ENCODE data around the gene RNF150.
"Not testable (repeated sequence)": the region's sequence is repeated elsewhere in the genome, so short reads cannot be mapped to it uniquely, and the experiment has no call there.

The RNF150 gene

GRCh38 chr4:141133146-141133998 lies at the start of gene RNF150:
RNF150 (minus strand) TSS chr4:141133469.
- peak; percentile 75 for DNase-seq

DNA sequence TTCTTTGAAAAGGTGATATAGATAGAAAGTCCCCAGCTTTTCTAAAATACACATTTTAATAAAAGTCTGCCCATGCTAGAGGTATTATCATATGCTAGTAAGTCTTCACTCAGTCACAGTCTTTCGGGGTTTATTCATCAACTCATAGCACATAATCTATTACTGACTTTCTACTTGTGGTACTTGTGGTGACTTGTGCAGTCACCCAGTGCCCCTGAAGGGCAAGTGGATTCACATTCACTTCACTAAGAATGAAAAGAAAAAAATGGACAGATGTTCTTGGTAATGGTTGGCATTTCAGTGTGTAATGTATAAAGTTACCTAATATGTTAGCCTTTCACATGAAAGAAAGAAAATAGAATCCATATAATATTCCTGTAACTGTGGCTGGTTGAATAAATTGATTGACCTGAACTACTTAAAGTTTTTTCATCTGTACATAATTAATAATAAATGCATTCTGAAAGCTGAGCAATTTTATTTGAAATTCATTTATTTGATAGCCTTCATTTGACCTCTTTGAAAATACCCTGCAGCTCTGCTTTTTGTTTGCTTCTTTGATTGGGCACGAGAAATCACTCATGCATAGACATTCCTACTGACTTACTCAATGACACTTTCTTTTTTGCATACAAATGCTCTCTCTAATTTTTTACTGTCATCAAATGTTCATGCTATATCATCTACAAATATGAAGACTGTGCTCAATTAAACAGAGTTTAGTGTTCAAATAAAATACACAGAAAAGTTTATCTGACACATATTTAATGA lies 47.9 kb upstream of the RNF150 start:
- DNase-seq: no peak

GRCh38 chr4:141179474-141180373 lies 46.5 kb upstream of the RNF150 start:
- DNase-seq: no peak

- no peak for DNase-seq
Measured at GRCh38 chr4:141177171-141177570, 43.9 kb upstream of the RNF150 start.

DNA sequence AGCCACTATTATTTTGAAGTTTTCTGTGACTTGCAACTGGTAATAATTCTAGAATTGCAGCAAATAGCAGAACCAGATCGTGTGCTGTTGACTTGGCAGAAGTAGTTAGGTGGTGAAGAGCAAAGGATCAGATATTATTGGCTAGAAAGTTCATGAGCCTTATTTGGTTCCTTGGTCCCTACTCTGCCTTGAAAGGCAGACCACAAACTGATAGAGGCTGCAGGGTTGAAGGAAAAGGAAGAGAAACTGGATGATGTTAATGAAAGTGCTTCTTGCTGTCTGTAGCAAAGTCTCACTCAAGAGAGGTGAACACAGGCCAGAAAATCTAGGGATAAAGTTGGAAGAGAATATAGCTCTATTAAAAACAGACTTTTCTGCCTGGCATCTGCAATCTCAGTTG lies 41.2 kb upstream of the RNF150 start:
- no peak for DNase-seq

- DNase-seq: no peak
Measured at GRCh38 chr4:141170671-141171070, 37.4 kb upstream of the RNF150 start.

GRCh38 chr4:141169391-141169790 lies 36.1 kb upstream of the RNF150 start:
- DNase-seq: no peak

DNA sequence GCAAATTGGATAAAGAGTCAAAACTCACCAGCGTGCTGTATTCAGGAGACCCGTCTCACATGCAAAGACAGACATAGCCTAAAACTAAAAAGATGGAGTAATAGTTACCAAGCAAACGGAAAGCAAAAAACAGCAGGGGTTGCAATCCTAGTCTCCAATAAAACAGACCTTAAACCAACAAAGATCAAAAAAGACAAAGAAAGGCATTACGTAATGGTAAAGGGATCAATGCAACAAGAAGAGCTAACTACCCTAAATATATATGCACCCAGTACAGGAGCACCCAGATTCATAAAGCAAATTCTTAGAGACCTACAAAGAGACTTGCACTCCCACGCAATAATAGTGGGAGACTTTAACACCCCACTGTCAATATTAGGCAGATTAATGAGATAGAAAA lies 31.7 kb upstream of the RNF150 start:
- DNase-seq: not testable (repeated sequence)

GRCh38 chr4:141159027-141159426 lies 25.8 kb upstream of the RNF150 start:
- no peak for DNase-seq

GRCh38 chr4:141158219-141158618 lies 24.9 kb upstream of the RNF150 start:
- no peak for DNase-seq

DNA sequence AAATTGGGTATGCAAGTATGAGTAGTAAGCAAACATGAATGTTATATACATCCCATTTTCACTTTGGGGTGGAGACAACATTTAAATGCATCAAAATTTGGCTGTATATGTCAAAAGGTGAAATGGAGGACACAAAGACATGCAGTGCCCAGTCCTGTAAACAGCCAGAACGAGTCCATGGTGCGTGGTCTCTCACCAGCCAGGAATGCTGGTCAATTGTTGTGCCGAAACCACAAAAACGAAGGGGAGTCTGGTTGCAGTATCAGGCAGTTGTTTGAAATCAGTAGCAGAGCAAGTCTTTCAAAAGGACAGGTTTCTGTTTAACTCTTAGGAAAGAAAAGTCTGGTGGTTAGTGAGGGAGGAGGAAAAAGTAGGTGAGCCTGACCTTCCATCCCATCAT lies 22.3 kb upstream of the RNF150 start:
- DNase-seq: no peak

GRCh38 chr4:141154725-141155124 lies 21.5 kb upstream of the RNF150 start:
- no peak for DNase-seq

- DNase-seq: no peak
Measured at GRCh38 chr4:141153751-141154510, 20.7 kb upstream of the RNF150 start.

DNA sequence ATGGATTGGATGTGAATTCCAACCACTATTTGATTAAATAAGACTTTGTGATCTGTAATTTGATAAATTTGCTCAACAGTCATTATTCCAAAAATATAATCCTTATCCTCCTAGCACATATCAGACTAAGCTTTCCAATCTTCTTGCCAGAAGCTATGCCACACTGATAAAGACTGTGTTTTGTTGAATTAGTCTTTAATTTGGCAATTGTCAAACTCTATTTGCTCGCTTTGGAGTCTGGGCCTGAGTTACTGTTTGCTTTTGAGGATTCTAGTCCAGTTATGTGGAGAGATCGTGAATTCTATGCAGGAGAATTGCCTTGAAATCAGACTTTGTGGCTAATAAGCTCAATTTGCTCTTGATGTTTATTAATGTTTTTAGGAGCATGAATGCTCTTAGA lies 10.9 kb upstream of the RNF150 start:
- no peak for DNase-seq

DNA sequence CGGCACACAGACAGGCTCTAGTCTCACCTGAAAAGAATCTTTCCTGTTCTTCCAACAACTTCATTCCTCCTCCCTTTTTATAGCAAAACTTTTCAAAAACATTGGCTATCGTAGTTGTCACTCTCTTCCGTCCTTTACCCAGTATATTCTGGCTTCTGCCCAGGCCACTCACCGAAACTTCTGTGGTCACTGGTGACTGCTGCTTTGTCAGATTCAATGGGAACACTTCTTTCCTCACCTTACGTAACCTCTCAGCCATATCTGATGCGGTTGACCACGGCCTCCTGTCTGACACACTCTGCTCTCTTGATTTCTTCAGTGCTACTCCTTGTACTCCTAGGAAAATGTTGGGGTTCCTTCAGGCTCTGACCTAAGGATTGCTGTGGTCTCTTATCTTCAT lies 9.2 kb upstream of the RNF150 start:
- no peak for DNase-seq

- DNase-seq: no peak
Measured at GRCh38 chr4:141140391-141141200, 7.3 kb upstream of the RNF150 start.

DNA sequence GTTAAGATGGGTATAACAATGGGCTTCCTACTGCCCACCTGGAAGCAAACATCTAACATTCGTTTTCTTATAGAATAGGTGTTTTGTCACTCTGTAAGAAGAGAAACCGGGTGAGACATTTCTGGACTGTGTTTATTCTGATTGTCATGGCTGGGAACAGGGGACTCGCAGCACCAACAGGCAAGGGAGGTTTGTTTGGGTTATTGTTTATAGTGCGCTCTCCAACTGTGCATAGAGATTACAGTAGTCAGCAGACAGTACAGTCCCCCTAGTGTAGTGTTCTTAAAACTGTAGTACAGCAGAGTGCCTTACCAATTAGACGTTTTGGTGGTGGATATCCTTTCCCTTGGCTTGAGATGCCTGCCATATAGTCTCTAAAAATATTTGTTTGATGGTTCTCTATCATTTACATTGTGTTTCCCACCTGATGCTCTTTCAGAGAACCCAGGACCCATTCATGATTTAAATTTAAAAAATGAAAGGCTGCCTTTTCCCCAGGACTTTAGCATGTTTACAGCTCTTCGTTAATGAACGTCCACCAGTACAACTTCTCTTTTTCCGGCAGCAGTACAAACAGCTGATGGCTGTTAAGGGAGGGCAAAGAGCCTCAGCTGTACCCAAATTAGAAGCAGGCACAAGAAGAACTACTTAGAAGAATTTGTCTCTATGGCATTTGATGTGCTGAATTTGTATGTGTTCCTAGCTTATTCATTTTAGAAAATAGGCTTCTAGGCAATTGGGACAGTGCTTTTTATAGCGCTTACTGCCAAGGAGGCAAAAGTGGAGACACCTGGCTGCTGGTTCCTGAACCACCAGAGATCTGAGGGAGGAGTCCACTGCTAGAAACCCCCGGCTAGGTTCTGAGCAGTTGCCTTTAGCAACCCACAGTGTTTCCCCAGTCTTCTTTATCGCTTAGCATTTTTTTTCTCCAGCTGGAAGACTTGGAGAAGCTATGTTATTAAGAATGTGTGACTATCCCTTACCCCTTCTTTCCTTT lies 1.0 kb upstream of the RNF150 start:
- DNase-seq: no peak

GRCh38 chr4:141132709-141133145 lies 542 bp downstream of the RNF150 start:
- no peak for DNase-seq

DNA sequence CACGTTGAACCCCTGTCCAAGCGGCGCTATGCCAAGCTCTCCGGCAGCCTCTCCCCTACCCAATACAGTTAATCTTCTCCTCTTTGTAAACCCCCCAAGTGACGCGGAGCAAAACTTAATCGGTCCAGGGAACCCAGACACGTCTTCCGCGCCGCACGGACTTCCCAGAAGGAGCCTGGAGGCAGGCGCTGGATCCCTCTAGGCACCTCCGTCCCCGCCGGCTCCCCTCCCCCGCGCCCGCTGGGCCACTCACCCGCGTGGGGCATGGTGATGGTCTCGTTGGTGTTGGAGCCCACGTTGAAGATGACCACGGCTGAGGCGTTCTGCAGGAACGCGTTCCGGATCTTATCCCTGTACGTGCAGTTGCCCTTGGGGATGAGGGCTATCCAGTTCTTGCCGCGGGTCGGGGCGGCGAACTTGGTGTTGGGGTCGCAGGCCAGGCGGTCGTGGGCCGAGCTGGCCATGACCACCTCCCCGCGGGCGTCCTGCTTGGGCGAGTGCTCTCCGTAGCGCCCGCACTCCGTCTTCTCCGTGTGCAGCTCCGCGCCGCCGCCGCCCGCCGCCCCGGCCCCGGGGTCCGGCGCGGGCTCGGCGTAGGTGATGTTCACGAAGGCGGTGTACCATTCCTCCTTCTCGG lies 1.1 kb downstream of the RNF150 start:
- no peak for DNase-seq

- no peak for DNase-seq
Measured at GRCh38 chr4:141131723-141132071, 1.6 kb downstream of the RNF150 start.

Measured in KG1 (cell line).